ENCODE measurements around the gene ZNF625. TPM values are rescaled to one million over a fixed set of nuclear protein-coding genes. Genes with fewer than 3 reads are reported as not detected.
"Not testable (repeated sequence)": the region's sequence is repeated elsewhere in the genome, so short reads cannot be mapped to it uniquely, and the experiment has no call there.

ZNF625 gene
- total RNA-seq, 4 donors from 2014 or later, result 5.0 to 11.6 (median 9.1) TPM

- 97% methylated on average over 8 of the region's 8 CpGs for WGBS, 2 donors
- Histone ChIP-seq H3K27ac (no peak overlapping the region), H3K4me1 (no peaks in the 10 kb centered on the region), H3K27me3 (no peaks in the 10 kb centered on the region), H3K4me3 (no peak overlapping the region), H3K36me3 (peaks cover 0 to 82% (median 3%) of the 10 kb centered on the region in 3 donors), H3K9me3 (peaks cover 0 to 72% (median 13%) of the 10 kb centered on the region in 4 donors)
- no peak for DNase-seq (ENCODE audit: low spot score in 2 of 2)
- TF ChIP-seq POLR2A (IDR thresholded peaks at IDR 0.05) (no peak), CTCF (IDR thresholded peaks at IDR 0.05) (no peak), EP300 (IDR thresholded peaks at IDR 0.05) (no peak)
Measured at GRCh38 chr19:12112701-12113100, 43.8 kb downstream of the ZNF625 start.

DNA sequence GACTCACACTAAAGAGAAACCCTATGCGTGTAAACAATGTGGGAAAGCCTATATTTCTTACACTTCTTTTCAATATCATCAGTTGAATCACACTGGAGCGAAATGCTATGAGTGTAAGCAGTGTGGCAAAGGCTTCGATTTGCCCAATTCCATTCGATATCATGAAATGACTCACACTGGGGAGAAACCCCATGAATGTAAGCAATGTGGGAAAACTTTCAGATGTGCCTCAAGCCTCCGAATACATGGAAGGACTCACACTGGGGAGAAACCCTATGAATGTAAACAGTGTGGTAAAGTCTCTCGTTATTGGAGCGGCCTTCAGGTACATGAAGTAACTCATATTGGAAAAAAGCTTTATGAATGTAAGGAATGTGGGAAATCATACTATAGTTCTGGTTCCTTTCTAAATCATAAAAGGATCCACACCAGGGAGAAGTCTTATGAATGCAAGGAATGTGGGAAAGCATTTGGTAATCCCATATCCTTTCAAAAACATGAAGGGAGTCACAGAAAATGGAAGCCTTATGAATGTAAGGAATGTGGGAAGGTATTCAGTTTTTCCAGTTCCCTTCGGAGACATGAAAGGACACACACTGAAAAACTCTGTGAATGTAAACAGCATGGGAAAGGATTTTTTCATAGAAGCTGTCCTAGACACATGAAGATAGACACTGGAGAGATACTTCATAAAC lies 44.4 kb downstream of the ZNF625 start:
- Histone ChIP-seq H3K27me3 (no peaks in the 10 kb centered on the region), H3K9me3 (peaks cover 0 to 70% (median 13%) of the 10 kb centered on the region in 4 donors), H3K36me3 (peaks cover 0 to 82% (median 3%) of the 10 kb centered on the region in 3 donors), H3K4me3 (no peak overlapping the region), H3K4me1 (no peaks in the 10 kb centered on the region), H3K27ac (no peak overlapping the region)
- 90 to 96% methylated on average over 8 of the region's 8 CpGs for WGBS, 2 donors
- no peak for DNase-seq (ENCODE audit: low spot score in 2 of 2)
- TF ChIP-seq CTCF (IDR thresholded peaks at IDR 0.05) (no peak), EP300 (IDR thresholded peaks at IDR 0.05) (no peak), POLR2A (IDR thresholded peaks at IDR 0.05) (no peak)

DNA sequence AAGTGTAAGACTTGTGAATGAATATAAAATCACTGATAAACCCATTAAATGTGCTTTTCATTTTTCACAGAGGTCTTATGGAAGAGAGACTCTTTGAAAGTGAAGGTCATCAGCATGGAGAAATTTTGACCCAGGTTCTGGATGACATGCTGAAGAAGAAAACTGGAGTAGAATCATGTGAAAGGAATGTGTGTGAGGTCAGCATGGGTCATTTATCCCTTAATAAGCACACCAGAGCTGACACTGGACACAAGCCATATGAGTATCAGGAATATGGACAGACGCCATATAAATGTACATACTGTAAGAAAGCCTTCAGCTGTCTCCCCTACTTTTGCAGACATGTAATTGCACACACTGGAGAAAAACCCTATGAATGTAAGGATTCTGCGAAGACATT lies 45.4 kb downstream of the ZNF625 start:
- Histone ChIP-seq H3K36me3 (peaks cover 0 to 84% (median 3%) of the 10 kb centered on the region in 3 donors), H3K27ac (no peak overlapping the region), H3K4me1 (no peaks in the 10 kb centered on the region), H3K27me3 (no peaks in the 10 kb centered on the region), H3K4me3 (no peak overlapping the region), H3K9me3 (peaks cover 0 to 76% (median 13%) of the 10 kb centered on the region in 4 donors)
- TF ChIP-seq CTCF (IDR thresholded peaks at IDR 0.05) (no peak), POLR2A (IDR thresholded peaks at IDR 0.05) (no peak), EP300 (IDR thresholded peaks at IDR 0.05) (no peak)
- WGBS, 2 donors, result 29 to 31% methylated on average over 2 of the region's 2 CpGs
- DNase-seq (ENCODE audit: low spot score in 2 of 2), result no peak

GRCh38 chr19:12103909-12104308 lies 52.6 kb downstream of the ZNF625 start:
- not testable (repeated sequence) for H3K4me1 ChIP-seq; H3K4me3 ChIP-seq; H3K27me3 ChIP-seq; H3K27ac ChIP-seq; DNase-seq (ENCODE audit: low spot score in 2 of 2)
- WGBS, 2 donors, result 87 to 98% methylated on average over 4 of the region's 4 CpGs
- peaks cover 0 to 43% (median 1%) of the 10 kb centered on the region in 4 donors for H3K9me3 ChIP-seq
- H3K36me3 ChIP-seq, result peaks cover 0 to 44% (median 0%) of the 10 kb centered on the region in 3 donors

- no peaks in the 10 kb centered on the region for H3K27me3 ChIP-seq
- peaks cover 0 to 1% (median 0%) of the 10 kb centered on the region in 4 donors for H3K4me1 ChIP-seq
- no peak overlapping the region for H3K27ac ChIP-seq
- H3K36me3 ChIP-seq, result peaks cover 0 to 38% (median 0%) of the 10 kb centered on the region in 3 donors
- no peak for TF ChIP-seq CTCF (IDR thresholded peaks at IDR 0.05)
- no peak for TF ChIP-seq POLR2A (IDR thresholded peaks at IDR 0.05)
- TF ChIP-seq EP300 (IDR thresholded peaks at IDR 0.05), result no peak
- peaks cover 0 to 13% (median 0%) of the 10 kb centered on the region in 4 donors for H3K9me3 ChIP-seq
- 84 to 92% methylated on average over 9 of the region's 9 CpGs for WGBS, 2 donors
- no peak overlapping the region for H3K4me3 ChIP-seq
- DNase-seq (ENCODE audit: low spot score in 2 of 2), result no peak
Measured at GRCh38 chr19:12098040-12098439, 58.5 kb downstream of the ZNF625 start.
